Measurements from ENCODE around the gene ZNF778.

Gene ZNF778

DNA sequence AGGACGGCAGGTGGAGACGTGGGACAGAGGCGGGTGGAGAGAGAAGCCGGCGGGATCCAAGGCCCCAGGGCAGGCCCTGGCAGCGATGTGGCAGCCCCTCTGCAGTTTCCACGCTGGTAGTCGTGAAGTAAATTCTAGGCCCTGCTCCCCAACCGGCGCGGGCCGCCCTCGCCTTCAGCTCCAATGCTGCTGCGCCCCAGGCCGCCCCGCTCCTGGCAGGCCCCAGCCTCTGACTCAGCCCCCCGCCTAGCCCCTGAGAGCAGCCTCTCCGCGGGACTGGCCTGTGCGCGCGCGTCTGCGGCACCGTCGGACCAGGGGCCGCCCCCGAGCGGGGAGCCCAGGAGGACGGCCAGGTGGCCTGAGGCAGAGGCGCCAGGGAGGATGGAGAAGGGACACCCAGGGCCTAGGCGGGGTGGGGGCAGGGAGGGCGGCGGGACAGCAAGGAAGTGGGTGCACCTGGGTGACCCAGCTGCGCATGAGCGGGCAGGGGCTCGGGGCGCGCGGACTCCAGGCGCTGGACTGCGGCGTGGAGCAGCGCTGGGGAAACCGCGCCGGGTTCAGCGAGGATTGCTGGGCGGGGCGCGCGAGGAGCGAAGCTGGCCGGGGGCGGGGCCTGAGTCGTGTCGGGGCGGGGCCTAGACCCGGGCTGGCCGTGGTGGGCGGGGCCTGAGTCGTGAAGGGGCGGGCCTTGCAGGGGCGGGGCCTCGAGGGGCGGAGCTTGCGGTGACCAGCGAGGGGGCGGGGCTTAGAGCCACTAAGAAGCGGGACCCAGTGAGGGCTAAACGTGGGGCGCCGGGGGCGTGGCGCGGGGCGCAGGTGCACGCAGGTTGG is 29.6 kb downstream of the ZNF778 start (continued):
- TF ChIP-seq, protein P1, sequence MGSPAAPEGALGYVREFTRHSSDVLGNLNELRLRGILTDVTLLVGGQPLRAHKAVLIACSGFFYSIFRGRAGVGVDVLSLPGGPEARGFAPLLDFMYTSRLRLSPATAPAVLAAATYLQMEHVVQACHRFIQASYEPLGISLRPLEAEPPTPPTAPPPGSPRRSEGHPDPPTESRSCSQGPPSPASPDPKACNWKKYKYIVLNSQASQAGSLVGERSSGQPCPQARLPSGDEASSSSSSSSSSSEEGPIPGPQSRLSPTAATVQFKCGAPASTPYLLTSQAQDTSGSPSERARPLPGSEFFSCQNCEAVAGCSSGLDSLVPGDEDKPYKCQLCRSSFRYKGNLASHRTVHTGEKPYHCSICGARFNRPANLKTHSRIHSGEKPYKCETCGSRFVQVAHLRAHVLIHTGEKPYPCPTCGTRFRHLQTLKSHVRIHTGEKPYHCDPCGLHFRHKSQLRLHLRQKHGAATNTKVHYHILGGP (tag by site-specific recombination; IDR thresholded peaks at IDR 0.05): no peak
- TF ChIP-seq SP2 (tag by site-specific recombination; IDR thresholded peaks at IDR 0.05) (peak; percentile 63), BCL11B (tag by site-specific recombination; IDR thresholded peaks at IDR 0.05; ENCODE audit: low read depth) (no peak), ZNF391 (tag by site-specific recombination; IDR thresholded peaks at IDR 0.05; ENCODE audit: borderline replicate concordance, low read depth) (no peak), ZNF501 (tag by site-specific recombination; IDR thresholded peaks at IDR 0.05) (no peak), ZNF112 (tag by site-specific recombination; IDR thresholded peaks at IDR 0.05) (no peak), ZNF791 (tag by site-specific recombination; IDR thresholded peaks at IDR 0.05) (no peak), ZFP3 (tag by site-specific recombination; IDR thresholded peaks at IDR 0.05; ENCODE audit: low read depth) (no peak), REPIN1 (tag by site-specific recombination; IDR thresholded peaks at IDR 0.05; ENCODE audit: low read depth) (no peak), ZNF654 (tag by site-specific recombination; IDR thresholded peaks at IDR 0.05; ENCODE audit: low read depth) (no peak), ZNF350 (tag by site-specific recombination; IDR thresholded peaks at IDR 0.05) (no peak), ZBTB48 (tag by site-specific recombination; IDR thresholded peaks at IDR 0.05) (peak; percentile 39; the same call in 1 of the 2 replicates), ZNF623 (tag by site-specific recombination; IDR thresholded peaks at IDR 0.05) (no peak), ZNF843 (tag by site-specific recombination; IDR thresholded peaks at IDR 0.05) (no peak), ZNF830 (tag by site-specific recombination; IDR thresholded peaks at IDR 0.05; ENCODE audit: low read depth) (no peak), ZSCAN30 (tag by site-specific recombination; IDR thresholded peaks at IDR 0.05) (no peak), YY2 (tag by site-specific recombination; IDR thresholded peaks at IDR 0.05) (no peak), ZSCAN23 (tag by site-specific recombination; IDR thresholded peaks at IDR 0.05) (no peak), ZNF664 (tag by site-specific recombination; IDR thresholded peaks at IDR 0.05) (no peak), ZNF23 (tag by site-specific recombination; IDR thresholded peaks at IDR 0.05; ENCODE audit: borderline replicate concordance) (no peak)
- TF ChIP-seq, protein P2, sequence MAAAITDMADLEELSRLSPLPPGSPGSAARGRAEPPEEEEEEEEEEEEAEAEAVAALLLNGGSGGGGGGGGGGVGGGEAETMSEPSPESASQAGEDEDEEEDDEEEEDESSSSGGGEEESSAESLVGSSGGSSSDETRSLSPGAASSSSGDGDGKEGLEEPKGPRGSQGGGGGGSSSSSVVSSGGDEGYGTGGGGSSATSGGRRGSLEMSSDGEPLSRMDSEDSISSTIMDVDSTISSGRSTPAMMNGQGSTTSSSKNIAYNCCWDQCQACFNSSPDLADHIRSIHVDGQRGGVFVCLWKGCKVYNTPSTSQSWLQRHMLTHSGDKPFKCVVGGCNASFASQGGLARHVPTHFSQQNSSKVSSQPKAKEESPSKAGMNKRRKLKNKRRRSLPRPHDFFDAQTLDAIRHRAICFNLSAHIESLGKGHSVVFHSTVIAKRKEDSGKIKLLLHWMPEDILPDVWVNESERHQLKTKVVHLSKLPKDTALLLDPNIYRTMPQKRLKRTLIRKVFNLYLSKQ (tag by site-specific recombination; IDR thresholded peaks at IDR 0.05; ENCODE audit: borderline replicate concordance): no peak
- TF ChIP-seq, protein P3, sequence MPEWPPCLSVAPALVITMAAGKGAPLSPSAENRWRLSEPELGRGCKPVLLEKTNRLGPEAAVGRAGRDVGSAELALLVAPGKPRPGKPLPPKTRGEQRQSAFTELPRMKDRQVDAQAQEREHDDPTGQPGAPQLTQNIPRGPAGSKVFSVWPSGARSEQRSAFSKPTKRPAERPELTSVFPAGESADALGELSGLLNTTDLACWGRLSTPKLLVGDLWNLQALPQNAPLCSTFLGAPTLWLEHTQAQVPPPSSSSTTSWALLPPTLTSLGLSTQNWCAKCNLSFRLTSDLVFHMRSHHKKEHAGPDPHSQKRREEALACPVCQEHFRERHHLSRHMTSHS (tag by site-specific recombination; IDR thresholded peaks at IDR 0.05): no peak
- TF ChIP-seq, protein P4, sequence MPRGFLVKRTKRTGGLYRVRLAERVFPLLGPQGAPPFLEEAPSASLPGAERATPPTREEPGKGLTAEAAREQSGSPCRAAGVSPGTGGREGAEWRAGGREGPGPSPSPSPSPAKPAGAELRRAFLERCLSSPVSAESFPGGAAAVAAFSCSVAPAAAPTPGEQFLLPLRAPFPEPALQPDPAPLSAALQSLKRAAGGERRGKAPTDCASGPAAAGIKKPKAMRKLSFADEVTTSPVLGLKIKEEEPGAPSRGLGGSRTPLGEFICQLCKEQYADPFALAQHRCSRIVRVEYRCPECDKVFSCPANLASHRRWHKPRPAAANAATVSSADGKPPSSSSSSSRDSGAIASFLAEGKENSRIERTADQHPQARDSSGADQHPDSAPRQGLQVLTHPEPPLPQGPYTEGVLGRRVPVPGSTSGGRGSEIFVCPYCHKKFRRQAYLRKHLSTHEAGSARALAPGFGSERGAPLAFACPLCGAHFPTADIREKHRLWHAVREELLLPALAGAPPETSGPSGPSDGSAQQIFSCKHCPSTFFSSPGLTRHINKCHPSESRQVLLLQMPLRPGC (tag by site-specific recombination; IDR thresholded peaks at IDR 0.05): no peak
- TF ChIP-seq, protein P5, sequence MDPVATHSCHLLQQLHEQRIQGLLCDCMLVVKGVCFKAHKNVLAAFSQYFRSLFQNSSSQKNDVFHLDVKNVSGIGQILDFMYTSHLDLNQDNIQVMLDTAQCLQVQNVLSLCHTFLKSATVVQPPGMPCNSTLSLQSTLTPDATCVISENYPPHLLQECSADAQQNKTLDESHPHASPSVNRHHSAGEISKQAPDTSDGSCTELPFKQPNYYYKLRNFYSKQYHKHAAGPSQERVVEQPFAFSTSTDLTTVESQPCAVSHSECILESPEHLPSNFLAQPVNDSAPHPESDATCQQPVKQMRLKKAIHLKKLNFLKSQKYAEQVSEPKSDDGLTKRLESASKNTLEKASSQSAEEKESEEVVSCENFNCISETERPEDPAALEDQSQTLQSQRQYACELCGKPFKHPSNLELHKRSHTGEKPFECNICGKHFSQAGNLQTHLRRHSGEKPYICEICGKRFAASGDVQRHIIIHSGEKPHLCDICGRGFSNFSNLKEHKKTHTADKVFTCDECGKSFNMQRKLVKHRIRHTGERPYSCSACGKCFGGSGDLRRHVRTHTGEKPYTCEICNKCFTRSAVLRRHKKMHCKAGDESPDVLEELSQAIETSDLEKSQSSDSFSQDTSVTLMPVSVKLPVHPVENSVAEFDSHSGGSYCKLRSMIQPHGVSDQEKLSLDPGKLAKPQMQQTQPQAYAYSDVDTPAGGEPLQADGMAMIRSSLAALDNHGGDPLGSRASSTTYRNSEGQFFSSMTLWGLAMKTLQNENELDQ (tag by site-specific recombination; IDR thresholded peaks at IDR 0.05; ENCODE audit: low read depth): no peak
- TF ChIP-seq, protein P6, sequence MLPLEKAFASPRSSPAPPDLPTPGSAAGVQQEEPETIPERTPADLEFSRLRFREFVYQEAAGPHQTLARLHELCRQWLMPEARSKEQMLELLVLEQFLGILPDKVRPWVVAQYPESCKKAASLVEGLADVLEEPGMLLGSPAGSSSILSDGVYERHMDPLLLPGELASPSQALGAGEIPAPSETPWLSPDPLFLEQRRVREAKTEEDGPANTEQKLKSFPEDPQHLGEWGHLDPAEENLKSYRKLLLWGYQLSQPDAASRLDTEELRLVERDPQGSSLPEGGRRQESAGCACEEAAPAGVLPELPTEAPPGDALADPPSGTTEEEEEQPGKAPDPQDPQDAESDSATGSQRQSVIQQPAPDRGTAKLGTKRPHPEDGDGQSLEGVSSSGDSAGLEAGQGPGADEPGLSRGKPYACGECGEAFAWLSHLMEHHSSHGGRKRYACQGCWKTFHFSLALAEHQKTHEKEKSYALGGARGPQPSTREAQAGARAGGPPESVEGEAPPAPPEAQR (tag by site-specific recombination; IDR thresholded peaks at IDR 0.05): no peak
- TF ChIP-seq, protein P7, sequence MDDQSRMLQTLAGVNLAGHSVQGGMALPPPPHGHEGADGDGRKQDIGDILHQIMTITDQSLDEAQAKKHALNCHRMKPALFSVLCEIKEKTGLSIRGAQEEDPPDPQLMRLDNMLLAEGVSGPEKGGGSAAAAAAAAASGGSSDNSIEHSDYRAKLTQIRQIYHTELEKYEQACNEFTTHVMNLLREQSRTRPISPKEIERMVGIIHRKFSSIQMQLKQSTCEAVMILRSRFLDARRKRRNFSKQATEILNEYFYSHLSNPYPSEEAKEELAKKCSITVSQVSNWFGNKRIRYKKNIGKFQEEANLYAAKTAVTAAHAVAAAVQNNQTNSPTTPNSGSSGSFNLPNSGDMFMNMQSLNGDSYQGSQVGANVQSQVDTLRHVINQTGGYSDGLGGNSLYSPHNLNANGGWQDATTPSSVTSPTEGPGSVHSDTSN (CRISPR knock-in tag; IDR thresholded peaks at IDR 0.05): no peak
- TF ChIP-seq, protein P8, sequence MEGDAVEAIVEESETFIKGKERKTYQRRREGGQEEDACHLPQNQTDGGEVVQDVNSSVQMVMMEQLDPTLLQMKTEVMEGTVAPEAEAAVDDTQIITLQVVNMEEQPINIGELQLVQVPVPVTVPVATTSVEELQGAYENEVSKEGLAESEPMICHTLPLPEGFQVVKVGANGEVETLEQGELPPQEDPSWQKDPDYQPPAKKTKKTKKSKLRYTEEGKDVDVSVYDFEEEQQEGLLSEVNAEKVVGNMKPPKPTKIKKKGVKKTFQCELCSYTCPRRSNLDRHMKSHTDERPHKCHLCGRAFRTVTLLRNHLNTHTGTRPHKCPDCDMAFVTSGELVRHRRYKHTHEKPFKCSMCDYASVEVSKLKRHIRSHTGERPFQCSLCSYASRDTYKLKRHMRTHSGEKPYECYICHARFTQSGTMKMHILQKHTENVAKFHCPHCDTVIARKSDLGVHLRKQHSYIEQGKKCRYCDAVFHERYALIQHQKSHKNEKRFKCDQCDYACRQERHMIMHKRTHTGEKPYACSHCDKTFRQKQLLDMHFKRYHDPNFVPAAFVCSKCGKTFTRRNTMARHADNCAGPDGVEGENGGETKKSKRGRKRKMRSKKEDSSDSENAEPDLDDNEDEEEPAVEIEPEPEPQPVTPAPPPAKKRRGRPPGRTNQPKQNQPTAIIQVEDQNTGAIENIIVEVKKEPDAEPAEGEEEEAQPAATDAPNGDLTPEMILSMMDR (tag by site-specific recombination; IDR thresholded peaks at IDR 0.05): peak; percentile 36; the same call in 1 of the 2 replicates
